GM12873 (cell line): ENCODE measurements around the gene MGAT4B.

Experiments used
- TF ChIP-seq, protein P1 (sequence below): IDR thresholded peaks from 2 replicates; pipeline ENCODE4 v1.5.1; 2012; ENCODE audit warnings: low read depth, mild to moderate bottlenecking, moderate library complexity, low read length, control low read depth; ENCODE audit not compliant: insufficient read depth; ENCODE audit errors: missing control alignments

Gene MGAT4B

DNA sequence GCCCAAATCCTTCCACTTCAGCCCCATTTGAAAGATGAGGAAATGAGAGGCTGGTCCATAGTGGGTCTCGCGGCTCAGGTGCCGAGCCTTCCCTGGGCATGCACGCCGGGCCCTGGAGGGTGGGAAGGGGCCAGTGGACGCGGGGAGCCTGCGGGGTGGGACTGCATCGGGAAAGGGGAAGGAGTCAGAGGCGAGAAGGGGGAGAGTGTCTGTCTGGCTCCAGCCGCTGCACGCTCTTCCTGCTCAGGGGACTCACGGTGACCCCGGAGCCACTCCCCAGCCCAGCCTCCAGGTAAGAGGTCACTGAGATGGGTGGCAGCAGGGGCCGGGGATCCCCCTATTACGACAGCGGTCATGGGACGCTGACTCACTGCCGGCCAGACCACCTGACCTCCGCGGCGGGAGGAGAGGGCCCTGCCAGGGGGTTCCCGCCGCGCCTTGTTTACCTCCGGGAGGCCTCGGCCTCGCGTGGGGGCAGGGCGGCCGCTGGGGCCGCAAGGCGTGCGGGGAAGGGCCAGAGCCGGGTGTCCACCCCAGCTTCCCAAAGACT is 12.2 kb upstream of the MGAT4B start:
- TF ChIP-seq, protein P1, sequence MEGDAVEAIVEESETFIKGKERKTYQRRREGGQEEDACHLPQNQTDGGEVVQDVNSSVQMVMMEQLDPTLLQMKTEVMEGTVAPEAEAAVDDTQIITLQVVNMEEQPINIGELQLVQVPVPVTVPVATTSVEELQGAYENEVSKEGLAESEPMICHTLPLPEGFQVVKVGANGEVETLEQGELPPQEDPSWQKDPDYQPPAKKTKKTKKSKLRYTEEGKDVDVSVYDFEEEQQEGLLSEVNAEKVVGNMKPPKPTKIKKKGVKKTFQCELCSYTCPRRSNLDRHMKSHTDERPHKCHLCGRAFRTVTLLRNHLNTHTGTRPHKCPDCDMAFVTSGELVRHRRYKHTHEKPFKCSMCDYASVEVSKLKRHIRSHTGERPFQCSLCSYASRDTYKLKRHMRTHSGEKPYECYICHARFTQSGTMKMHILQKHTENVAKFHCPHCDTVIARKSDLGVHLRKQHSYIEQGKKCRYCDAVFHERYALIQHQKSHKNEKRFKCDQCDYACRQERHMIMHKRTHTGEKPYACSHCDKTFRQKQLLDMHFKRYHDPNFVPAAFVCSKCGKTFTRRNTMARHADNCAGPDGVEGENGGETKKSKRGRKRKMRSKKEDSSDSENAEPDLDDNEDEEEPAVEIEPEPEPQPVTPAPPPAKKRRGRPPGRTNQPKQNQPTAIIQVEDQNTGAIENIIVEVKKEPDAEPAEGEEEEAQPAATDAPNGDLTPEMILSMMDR = no peak

DNA sequence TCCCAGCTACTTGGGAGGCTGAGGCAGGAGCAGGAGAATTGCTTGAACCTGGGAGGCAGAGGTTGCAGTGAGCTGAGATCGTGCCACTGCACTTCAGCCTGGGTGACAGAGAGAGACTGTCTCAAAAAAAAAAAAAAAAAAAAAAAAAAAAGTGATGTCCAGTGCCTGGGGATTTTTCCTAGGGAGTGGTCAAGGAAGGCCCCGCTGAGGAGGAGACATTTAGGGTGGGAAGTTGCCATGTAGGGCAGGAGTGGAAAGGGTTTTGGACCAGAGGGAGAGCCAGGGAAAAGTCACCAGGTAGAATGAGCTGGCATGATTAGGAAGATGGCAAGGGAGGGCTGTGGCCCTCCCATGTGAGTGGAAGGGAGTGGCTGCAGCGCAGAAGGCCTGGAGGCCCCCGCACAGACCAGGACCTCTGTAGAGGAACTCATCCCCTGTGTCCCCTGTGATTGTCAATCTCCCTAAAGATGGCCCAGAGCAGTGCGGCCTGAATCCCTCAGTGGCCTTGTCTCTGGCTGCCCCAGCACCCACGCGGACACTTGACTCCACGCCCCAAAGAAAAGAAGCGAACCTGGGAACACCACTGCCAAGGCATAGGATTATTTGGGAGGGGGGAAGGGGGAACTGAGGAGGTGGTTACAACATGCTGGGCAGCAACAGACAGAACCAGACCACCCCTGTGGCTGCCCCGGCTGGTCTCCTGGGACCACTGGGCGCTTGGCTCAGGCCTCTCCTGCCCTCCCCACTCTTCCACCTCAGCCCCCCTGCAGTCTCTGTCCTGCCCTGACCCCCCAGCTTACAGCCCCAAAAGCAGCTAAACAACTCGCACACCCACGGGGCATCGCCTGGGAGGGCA is 11.5 kb upstream of the MGAT4B start:
- TF ChIP-seq, protein P1 = no peak

DNA sequence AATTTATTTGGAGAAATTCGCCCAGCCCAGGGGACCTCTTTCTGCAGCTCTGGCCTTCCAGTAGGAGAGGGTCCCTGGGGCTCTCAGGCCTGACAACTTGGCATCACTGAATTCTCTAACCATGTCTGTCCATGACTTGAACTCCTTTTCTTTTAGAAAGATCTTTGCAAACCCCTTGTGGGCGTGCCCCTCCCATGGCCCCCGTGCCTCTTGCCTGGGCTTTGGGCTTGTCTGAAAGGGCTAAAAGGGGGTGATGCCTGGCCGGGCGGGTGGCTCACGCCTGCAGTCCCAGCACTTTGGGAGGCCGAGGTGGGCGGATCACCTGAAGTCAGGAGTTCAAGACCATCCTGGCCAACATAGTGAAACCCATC is 10.8 kb upstream of the MGAT4B start:
- TF ChIP-seq, protein P1 = no peak

DNA sequence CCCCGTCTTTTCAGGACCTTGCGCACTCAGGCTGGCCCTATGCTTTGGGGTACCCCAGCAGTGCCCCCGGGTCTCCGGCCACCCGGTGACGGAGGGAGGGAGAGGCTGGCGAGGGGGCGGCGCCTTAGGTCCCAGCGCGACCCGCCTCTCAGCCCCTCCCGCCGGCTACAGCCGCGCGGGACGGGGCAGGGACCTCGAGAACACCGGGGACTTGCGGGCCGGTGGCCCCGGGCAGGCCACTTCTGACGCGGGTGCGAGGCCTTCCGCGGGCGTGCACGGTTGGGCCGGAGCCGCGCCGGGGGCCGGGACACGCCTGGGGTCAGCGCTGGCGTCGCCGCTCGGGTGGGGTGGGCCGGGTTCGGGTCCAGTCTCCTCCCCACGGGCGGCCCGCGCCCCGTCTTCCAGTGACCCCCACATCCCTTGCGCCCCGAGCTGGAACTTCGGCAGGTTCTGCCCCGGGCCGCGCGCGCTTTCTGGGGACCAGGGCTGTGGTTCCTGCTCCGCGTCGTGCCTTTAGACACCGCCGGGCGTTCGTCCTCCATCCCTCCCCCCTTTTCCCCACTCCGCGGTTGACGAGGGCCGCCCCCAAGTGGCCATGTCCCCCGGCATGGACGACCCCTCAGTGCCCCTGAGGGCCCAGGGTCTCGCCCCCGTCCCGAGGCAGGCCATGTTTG is 10.3 kb upstream of the MGAT4B start:
- TF ChIP-seq, protein P1 = no peak

GRCh38 chr5:179816401-179816795 is 9.7 kb upstream of the MGAT4B start:
- TF ChIP-seq, protein P1 = no peak

DNA sequence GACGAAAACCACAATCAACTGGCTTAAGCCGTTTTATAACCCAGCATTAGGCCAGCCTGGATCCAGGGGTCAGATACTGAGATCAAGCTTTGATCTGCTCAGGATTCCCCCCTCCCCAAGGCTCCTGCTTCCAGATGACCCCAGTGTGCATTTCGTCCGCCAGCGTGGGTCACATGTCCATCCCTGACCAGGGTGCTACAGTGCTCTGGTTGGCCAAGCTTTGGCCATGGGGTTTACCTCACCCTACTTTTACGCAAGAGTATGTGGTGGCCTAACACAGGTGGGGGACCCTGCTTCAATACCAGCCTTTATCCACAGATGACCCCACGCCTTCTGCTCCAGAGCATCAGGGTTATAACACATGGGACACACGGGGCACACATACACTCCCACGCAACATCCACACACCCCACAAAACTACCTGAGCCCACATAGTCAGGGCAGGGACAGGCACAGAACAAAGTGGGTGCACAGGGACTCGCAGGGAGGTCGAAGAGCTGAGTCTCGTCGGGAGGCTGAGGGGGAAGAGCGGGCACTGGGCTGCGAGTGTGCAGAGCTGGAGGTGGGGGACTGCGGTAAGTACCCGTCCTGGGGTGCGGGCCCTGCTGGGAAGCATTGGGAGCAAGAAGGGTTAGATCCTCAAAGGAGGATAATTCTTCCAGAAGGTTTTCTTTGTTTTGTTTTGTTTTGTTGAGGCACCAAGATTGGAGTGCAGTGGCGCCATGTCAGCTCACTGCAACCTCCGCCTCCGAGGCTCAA is 9.0 kb upstream of the MGAT4B start:
- TF ChIP-seq, protein P1 = no peak

DNA sequence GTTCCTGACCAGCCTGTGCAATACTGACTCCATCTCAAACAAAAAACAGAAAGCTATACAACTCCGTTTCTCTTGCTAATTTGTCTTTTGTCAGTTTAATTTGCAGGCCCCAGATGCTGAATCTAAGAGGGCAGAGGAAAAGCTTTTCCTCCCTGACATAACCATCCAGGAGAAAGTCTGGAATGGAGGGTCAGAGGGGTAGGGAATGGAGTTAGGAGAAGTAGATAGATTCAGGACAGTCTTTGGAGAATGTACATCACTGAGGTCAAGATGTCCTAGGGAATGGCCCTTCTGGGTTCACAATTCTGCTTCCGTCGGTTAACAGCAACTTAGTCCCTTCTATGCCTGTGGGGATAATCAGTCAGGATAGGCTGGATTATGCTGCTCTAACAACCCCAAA is 7.4 kb upstream of the MGAT4B start:
- TF ChIP-seq, protein P1 = no peak
